ENCODE data around the gene TARDBP. TPM values are rescaled to one million over a fixed set of nuclear protein-coding genes. Genes with fewer than 3 reads are reported as not detected.
"Not testable (repeated sequence)": the region's sequence is repeated elsewhere in the genome, so short reads cannot be mapped to it uniquely, and the experiment has no call there.

TARDBP gene
- total and polyA plus RNA-seq, 7 donors: 91.8 to 387 (median 132) TPM

- H3K4me3 ChIP-seq: peak overlapping the region; percentile 55
- WGBS, 3 donors: 49 to 60% (median 53%) methylated on average over 9 of the region's 9 CpGs
- peaks cover 27% of the 10 kb centered on the region for H3K4me1 ChIP-seq
- H3K27ac ChIP-seq: peak overlapping the region; percentile 77
- no peaks in the 10 kb centered on the region for H3K9me3 ChIP-seq
- TF ChIP-seq, protein P1, sequence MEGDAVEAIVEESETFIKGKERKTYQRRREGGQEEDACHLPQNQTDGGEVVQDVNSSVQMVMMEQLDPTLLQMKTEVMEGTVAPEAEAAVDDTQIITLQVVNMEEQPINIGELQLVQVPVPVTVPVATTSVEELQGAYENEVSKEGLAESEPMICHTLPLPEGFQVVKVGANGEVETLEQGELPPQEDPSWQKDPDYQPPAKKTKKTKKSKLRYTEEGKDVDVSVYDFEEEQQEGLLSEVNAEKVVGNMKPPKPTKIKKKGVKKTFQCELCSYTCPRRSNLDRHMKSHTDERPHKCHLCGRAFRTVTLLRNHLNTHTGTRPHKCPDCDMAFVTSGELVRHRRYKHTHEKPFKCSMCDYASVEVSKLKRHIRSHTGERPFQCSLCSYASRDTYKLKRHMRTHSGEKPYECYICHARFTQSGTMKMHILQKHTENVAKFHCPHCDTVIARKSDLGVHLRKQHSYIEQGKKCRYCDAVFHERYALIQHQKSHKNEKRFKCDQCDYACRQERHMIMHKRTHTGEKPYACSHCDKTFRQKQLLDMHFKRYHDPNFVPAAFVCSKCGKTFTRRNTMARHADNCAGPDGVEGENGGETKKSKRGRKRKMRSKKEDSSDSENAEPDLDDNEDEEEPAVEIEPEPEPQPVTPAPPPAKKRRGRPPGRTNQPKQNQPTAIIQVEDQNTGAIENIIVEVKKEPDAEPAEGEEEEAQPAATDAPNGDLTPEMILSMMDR (IDR thresholded peaks at IDR 0.05): no peak
- H3K36me3 ChIP-seq (ENCODE audit: insufficient read depth in 1 of 2, low read depth in 1 of 2): no peaks in the 10 kb centered on the region
- intact Hi-C loops (cut with DNase I): no loop called here
- DNase-seq: peak; percentile 61 to 73
- ATAC-seq: peak in 1 of 4 donors; percentile 23
- H3K27me3 ChIP-seq (ENCODE audit: insufficient read depth in 3 of 3, low read length in 2 of 3): no peaks in the 10 kb centered on the region
Observed at GRCh38 chr1:10980841-10981727, 31.4 kb upstream of the TARDBP start.

DNA sequence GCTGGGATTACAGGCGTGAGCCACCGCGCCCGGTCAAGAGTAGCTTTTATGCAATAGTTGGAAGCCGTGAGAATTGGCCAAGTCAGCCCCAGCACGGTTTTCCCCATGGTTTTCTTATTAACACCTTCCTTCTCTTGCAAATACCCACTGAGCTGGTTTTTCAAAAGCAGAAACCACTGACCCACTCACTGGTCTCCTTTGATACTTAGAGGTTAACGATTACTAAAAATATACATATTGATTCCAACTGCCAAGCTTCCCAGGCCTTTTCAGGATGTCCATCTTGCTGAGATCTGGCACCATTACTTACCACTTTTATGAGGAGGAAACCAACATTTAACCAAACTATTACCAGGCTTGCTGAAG lies 25.9 kb upstream of the TARDBP start:
- DNase-seq: no peak
- no peaks in the 10 kb centered on the region for H3K9me3 ChIP-seq
- no peak overlapping the region for H3K4me3 ChIP-seq
- no peak for ATAC-seq
- 70 to 80% (median 75%) methylated on average over 7 of the region's 7 CpGs for WGBS, 3 donors
- no peaks in the 10 kb centered on the region for H3K27me3 ChIP-seq (ENCODE audit: insufficient read depth in 3 of 3, low read length in 2 of 3)
- no peaks in the 10 kb centered on the region for H3K4me1 ChIP-seq
- H3K36me3 ChIP-seq (ENCODE audit: insufficient read depth in 1 of 2, low read depth in 1 of 2): no peaks in the 10 kb centered on the region
- TF ChIP-seq, protein P1 (IDR thresholded peaks at IDR 0.05): no peak
- intact Hi-C loops (cut with DNase I): no loop called here
- H3K27ac ChIP-seq: no peak overlapping the region

DNA sequence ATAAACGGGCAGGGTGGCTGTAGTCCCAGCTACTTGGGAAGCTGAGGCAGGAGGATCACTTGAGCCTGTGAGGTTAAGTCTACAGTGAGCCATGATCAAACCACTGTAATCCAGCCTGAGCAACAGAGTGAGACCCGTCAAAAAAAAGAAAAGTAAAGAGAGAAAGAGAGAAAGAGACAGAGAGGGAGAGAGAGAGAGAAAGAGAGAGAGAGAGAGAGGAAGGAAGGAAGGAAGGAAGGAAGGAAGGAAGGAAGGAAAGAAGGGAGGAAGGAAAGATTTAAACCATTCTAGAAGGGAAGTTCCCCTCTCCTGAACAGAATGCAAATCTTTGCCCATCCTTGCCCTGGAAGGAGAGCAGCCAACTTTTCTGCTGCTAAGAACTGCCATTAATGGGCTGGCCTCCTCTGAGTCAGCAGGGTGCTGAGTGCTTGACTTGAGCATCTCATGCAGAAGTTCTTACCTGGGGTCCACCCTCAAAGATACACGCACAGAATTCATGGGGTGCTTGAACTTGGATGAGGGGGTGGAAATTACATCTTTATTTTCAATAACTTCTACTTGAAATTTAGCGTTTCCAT lies 24.5 kb upstream of the TARDBP start:
- no peaks in the 10 kb centered on the region for H3K36me3 ChIP-seq (ENCODE audit: insufficient read depth in 1 of 2, low read depth in 1 of 2)
- intact Hi-C loops (cut with DNase I): no loop called here
- 77 to 86% (median 78%) methylated on average over 4 of the region's 4 CpGs for WGBS, 3 donors
- no peak for DNase-seq
- ATAC-seq: no peak
- no peaks in the 10 kb centered on the region for H3K27me3 ChIP-seq (ENCODE audit: insufficient read depth in 3 of 3, low read length in 2 of 3)
- no peaks in the 10 kb centered on the region for H3K9me3 ChIP-seq
- no peaks in the 10 kb centered on the region for H3K4me1 ChIP-seq
- TF ChIP-seq, protein P1 (IDR thresholded peaks at IDR 0.05): no peak
- no peak overlapping the region for H3K4me3 ChIP-seq
- no peak overlapping the region for H3K27ac ChIP-seq

- H3K9me3 ChIP-seq: no peaks in the 10 kb centered on the region
- DNase-seq (no peak), ATAC-seq (no peak)
- intact Hi-C loops (cut with DNase I): no loop called here
- 81 to 87% (median 83%) methylated on average over 5 of the region's 5 CpGs for WGBS, 3 donors
- no peak overlapping the region for H3K4me3 ChIP-seq
- H3K27me3 ChIP-seq (ENCODE audit: insufficient read depth in 3 of 3, low read length in 2 of 3): no peaks in the 10 kb centered on the region
- H3K27ac ChIP-seq: no peak overlapping the region
- TF ChIP-seq, protein P1 (IDR thresholded peaks at IDR 0.05): no peak
- no peaks in the 10 kb centered on the region for H3K36me3 ChIP-seq (ENCODE audit: insufficient read depth in 1 of 2, low read depth in 1 of 2)
- no peaks in the 10 kb centered on the region for H3K4me1 ChIP-seq
Observed at GRCh38 chr1:10989095-10989494, 23.4 kb upstream of the TARDBP start.

DNA sequence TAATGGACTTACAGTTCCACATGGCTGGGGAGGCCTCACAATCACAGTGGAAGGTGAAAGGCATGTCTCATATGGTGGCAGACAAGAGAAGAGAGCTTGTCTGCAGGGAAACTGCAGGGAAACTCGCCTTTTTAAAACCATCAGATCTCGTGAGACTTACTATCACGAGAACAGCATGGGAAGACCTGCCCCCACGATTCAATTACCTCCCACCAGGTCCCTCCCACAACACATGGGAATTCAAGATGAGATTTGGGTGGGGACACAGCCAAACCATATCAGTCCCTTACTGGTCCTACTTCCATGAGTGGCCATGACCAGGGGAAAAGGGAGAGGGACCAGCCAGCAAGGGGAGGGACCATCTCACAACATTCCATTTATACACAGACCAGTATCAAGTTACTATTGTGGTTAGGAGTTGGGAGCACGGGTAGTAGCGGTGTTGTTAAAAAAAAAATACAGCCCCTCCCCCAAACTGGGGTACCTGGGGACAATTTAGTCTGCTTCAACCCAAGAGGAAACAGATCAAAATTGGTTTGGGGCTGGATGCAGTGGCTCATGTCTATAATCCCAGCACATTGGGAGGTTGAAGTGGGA lies 22.4 kb upstream of the TARDBP start:
- not testable (repeated sequence) for H3K4me3 ChIP-seq; H3K4me1 ChIP-seq; H3K36me3 ChIP-seq (ENCODE audit: insufficient read depth in 1 of 2, low read depth in 1 of 2); H3K27me3 ChIP-seq (ENCODE audit: insufficient read depth in 3 of 3, low read length in 2 of 3); ATAC-seq; DNase-seq; H3K9me3 ChIP-seq; H3K27ac ChIP-seq
- intact Hi-C loops (cut with DNase I): loop anchor here in 1 of 2 donors (2.0 kb wide), 1 partner anchor 15 kb away; no protein-coding TSS in a partner anchor
- WGBS, 3 donors: 58 to 67% (median 59%) methylated on average over 6 of the region's 6 CpGs
